HepG2 (cell line): ENCODE results near the gene ARHGAP23. TPM values are rescaled to one million over a fixed set of nuclear protein-coding genes. Genes with fewer than 3 reads are reported as not detected.

ENCODE experiments used
- ATAC-seq: fragments of 200-7000 bp; cut with Tn5 transposase; 3 replicates; pipeline ENCODE4 v1.9.1; 2020; ENCODE audit warnings: mild to moderate bottlenecking, moderate library complexity
- BruUV-seq: library from RNA; stranded (reverse); fragments of 400-500 nt; replicated peaks from 2 replicates; lab custom pipeline; 2021; lab: Mats Ljungman, UMichigan
- CTCF ChIA-PET: fragments of 300-600 bp; formaldehyde crosslinking; extraction: SDS; loops from one replicate; lab custom pipeline; 2021; ENCODE audit warnings: low total read pairs, inconsistent platforms, low intra/inter-chr PET ratio; lab: Yijun Ruan, JAX
- POLR2A ChIA-PET: fragments of 350-600 bp; sonication (Branson Sonifier 250); formaldehyde crosslinking; loops from one replicate; lab custom pipeline; 2020; ENCODE audit warnings: antibody characterized with exemption, inconsistent platforms; lab: Yijun Ruan, JAX
- DNase-seq: peaks from one replicate; pipeline ENCODE4 v3.0.0-alpha.2; 2015; ENCODE audit warnings: low spot score
- FAIRE-seq: peaks from 3 replicates; lab custom pipeline; 2011; peaks lifted over from hg19 to GRCh38; lab: Jason Lieb, UNC
- H2AFZ ChIP-seq: one replicate; pipeline ENCODE4 v1.6.1; 2011; ENCODE audit warnings: low read length, inconsistent platforms
- H3K27ac ChIP-seq: fragments of 300-600 bp; 3 replicates; pipeline ENCODE4 v1.8.0; 2011; ENCODE audit warnings: mixed run types, mild to moderate bottlenecking, mixed read lengths, low read length, inconsistent platforms; ENCODE audit not compliant: insufficient read depth; ENCODE audit errors: extremely low read length
- H3K27me3 ChIP-seq, 2 experiments: fragments of 200-600 bp in 1 of 2; 2 replicates in 1 of 2; 3 replicates in 1 of 2; pipeline versions ENCODE4 v1.6.0 to v1.8.0; 2011; ENCODE audit warnings: low read length in 2 of 2, mild to moderate bottlenecking in 2 of 2, moderate library complexity in 2 of 2, inconsistent platforms in 1 of 2; ENCODE audit not compliant: insufficient read depth in 2 of 2, control insufficient read depth in 1 of 2
- H3K36me3 ChIP-seq, 2 experiments: fragments of 200-600 bp in 1 of 2; replicated peaks in 1 of 2; 2 replicates in 1 of 2; 3 replicates in 1 of 2; pipeline versions ENCODE4 v1.5.1 to v1.8.0; 2011; ENCODE audit warnings: low read length in 2 of 2, inconsistent platforms in 1 of 2; ENCODE audit not compliant: insufficient read depth in 2 of 2, control insufficient read depth in 1 of 2
- H3K4me1 ChIP-seq: 2 replicates; pipeline ENCODE4 v1.5.1; 2012; ENCODE audit warnings: low read length, inconsistent platforms; ENCODE audit not compliant: insufficient read depth
- H3K4me2 ChIP-seq: 2 replicates; pipeline ENCODE4 v1.6.0; 2011; ENCODE audit warnings: low read depth, low read length, inconsistent platforms
- H3K4me3 ChIP-seq, 3 experiments: fragments of 200-600 bp in 1 of 3; sonication (generic), shearing (Covaris generic) in 1 of 3; replicated peaks in 1 of 3; 2 replicates each; pipeline ENCODE4 v1.5.1; 2011 to 2016; ENCODE audit warnings: low read length in 3 of 3, inconsistent platforms in 2 of 3, low read depth in 2 of 3, mild to moderate bottlenecking in 2 of 3, control low read depth in 1 of 3, mixed read lengths in 1 of 3; ENCODE audit not compliant: insufficient read depth in 1 of 3
- H3K79me2 ChIP-seq: one replicate; pipeline ENCODE4 v1.6.1; 2011; ENCODE audit warnings: low read length, inconsistent platforms; ENCODE audit not compliant: insufficient read depth
- H3K9ac ChIP-seq: 2 replicates; pipeline ENCODE4 v1.6.0; 2011; ENCODE audit warnings: mild to moderate bottlenecking, low read depth, low read length, inconsistent platforms; ENCODE audit not compliant: insufficient read depth
- H3K9me3 ChIP-seq: 2 replicates; pipeline ENCODE4 v1.5.1; 2012; ENCODE audit warnings: mild to moderate bottlenecking, low read length
- H4K20me1 ChIP-seq: 2 replicates; pipeline ENCODE4 v1.6.0; 2011; ENCODE audit warnings: inconsistent platforms, mild to moderate bottlenecking, low read length, moderate library complexity; ENCODE audit not compliant: insufficient read depth
- FOSL2 ChIP-seq: sonication (generic); formaldehyde crosslinking; IDR thresholded peaks from 2 replicates; pipeline ENCODE4 v1.4.0; 2020; ENCODE audit warnings: missing genetic modification reagents
- FOXA3 ChIP-seq: IDR thresholded peaks from 2 replicates; pipeline ENCODE4 v1.6.1; 2016; ENCODE audit warnings: missing genetic modification reagents, missing compliant biosample characterization
- POLR2AphosphoS2 ChIP-seq: IDR thresholded peaks from 2 replicates; pipeline ENCODE4 v1.6.1; 2011; ENCODE audit warnings: low read depth, low read length, improper control_type of control experiment
- SPEN ChIP-seq: sonication (generic); formaldehyde crosslinking; IDR thresholded peaks from 2 replicates; pipeline ENCODE4 v1.5.1; 2020; ENCODE audit warnings: low read depth, mild to moderate bottlenecking, missing genetic modification reagents
- U2AF2 ChIP-seq: fragments of 200-400 bp; formaldehyde crosslinking; IDR thresholded peaks from 2 replicates; pipeline ENCODE4 v1.6.1; 2017; ENCODE audit warnings: low read depth, mild to moderate bottlenecking, low read length
- ZNF572 ChIP-seq: sonication (generic); formaldehyde crosslinking; IDR thresholded peaks from 2 replicates; pipeline ENCODE4 v1.5.1; 2020; ENCODE audit warnings: mild to moderate bottlenecking, missing genetic modification reagents
- WGBS: methylation state at CpG from one replicate; pipeline ENCODE4 v1.1.6; 2017; ENCODE audit warnings: low lambda C conversion rate; 5-methylcytosine and 5-hydroxymethylcytosine counted together
- in situ Hi-C: cut with HindIII; loops from 2 replicates; pipeline ENCODE4 v1.10.0; 2017; ENCODE audit warnings: low pct_unique_long_range_greater_than_20kb; ENCODE audit not compliant: extremely low pct_ligation_motif_present
- intact Hi-C: fragments of 100-400 bp; cut with micrococcal nuclease; formaldehyde crosslinking; loops from one replicate; pipeline ENCODE4 v1.10.0; 2022; ENCODE audit not compliant: unreplicated experiment
- polyA plus RNA-seq, 8 experiments: library from polyadenylated mRNA; depleted of rRNA in 3 of 8; stranded (reverse) in 7 of 8; unstranded in 1 of 8; fragments of >200 nt; fragmentation: Illumina TruSeq in 4 of 8; extraction: Trizol in 4 of 8; gene quantifications; 2 replicates each; pipeline versions ENCODE4 v1.2.1 to v1.2.3, GENCODE V29; 2011 to 2016; ENCODE audit warnings: low read depth in 4 of 8, missing spikeins in 1 of 8, mixed read lengths in 1 of 8; ENCODE audit not compliant: insufficient read depth in 1 of 8
- total RNA-seq, 5 experiments: library from RNA; depleted of rRNA; stranded (reverse); fragments of >200 nt; fragmentation: Illumina TruSeq; extraction: Trizol; gene quantifications; 2 replicates each; pipeline ENCODE4 v1.2.3, GENCODE V29; 2016; ENCODE audit warnings: low read depth in 1 of 5
- TF ChIP-seq, protein P1 (sequence below): sonication (generic); formaldehyde crosslinking; IDR thresholded peaks from 2 replicates; pipeline ENCODE4 v1.5.0; 2020; ENCODE audit warnings: mild to moderate bottlenecking, missing genetic modification reagents

The ARHGAP23 gene
- total and polyA plus RNA-seq, 2 of the 13 experiments (the other 11 are each of a cell fraction or from before 2014, with no cell fraction given) = 0.03 TPM; not detected in 1

DNA sequence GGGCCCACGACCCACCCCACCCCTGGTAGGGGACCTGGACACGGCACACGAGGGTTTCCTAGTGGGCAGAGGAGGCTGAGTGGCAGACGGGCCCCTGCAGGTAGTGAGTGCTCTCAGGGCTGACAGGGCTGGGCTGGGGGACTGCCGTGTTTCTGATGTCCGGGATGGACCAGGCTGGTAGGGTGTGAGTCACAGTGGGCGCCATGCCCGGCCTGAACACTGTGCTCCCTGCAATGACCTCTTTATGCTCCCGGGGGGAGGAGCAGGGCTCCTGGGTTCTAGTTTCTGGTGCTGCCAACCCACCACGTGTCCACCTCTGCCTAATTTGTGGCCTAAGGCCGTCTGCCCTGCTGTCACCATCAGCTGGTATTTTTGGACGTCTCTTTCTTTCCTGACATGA lies 26.3 kb downstream of the ARHGAP23 start (continued):
- TF ChIP-seq, protein P1, sequence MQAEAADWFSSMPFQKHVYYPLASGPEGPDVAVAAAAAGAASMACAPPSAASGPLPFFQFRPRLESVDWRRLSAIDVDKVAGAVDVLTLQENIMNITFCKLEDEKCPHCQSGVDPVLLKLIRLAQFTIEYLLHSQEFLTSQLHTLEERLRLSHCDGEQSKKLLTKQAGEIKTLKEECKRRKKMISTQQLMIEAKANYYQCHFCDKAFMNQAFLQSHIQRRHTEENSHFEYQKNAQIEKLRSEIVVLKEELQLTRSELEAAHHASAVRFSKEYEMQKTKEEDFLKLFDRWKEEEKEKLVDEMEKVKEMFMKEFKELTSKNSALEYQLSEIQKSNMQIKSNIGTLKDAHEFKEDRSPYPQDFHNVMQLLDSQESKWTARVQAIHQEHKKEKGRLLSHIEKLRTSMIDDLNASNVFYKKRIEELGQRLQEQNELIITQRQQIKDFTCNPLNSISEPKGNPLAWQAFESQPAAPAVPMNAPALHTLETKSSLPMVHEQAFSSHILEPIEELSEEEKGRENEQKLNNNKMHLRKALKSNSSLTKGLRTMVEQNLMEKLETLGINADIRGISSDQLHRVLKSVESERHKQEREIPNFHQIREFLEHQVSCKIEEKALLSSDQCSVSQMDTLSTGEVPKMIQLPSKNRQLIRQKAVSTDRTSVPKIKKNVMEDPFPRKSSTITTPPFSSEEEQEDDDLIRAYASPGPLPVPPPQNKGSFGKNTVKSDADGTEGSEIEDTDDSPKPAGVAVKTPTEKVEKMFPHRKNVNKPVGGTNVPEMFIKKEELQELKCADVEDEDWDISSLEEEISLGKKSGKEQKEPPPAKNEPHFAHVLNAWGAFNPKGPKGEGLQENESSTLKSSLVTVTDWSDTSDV = no peak
- no peak for TF ChIP-seq POLR2AphosphoS2
- TF ChIP-seq U2AF2 = no peak
- no peak for TF ChIP-seq SPEN (CRISPR knock-in tag)
- TF ChIP-seq FOXA3 (CRISPR knock-in tag) = no peak
- TF ChIP-seq FOSL2 (CRISPR knock-in tag) = peak; percentile 44; the same call in 1 of the 2 replicates

DNA sequence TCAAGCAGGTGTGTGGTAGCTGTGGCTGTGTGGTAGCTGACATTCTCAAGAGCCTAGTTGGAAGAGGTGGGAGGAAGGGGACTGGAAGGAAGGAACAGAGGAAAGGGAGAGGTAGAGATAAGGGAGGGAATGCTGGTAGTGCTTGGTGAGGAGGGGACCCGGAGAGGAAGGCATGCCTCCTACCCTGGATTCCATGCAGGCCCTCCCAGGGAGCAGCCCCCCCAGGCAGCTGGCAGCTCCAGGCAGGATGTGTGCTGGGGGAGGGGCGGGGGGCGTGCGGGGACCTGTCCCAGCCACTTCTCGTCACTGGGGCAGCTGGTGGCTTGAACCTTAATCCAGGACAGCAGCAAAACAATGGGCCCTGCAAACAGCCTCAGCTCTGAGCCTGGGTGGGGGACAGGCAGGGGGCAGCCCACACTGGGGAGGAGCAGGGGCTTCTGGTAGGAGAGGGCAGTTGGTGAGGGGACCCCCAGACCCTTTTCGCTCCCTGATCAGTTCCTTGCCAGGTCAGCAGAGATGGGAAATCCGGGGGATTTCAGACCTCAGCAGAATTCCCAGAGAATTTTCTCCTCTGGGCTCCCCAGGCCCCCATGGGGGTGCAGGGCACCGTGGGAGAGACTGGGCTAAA lies 27.1 kb downstream of the ARHGAP23 start:
- H3K79me2 ChIP-seq = no peaks in the 10 kb centered on the region
- H3K9me3 ChIP-seq = no peaks in the 10 kb centered on the region
- peaks cover 8% of the 10 kb centered on the region; the same call in 1 of the 2 replicates for H4K20me1 ChIP-seq
- H3K4me1 ChIP-seq = peaks cover 16% of the 10 kb centered on the region
- H3K4me3 ChIP-seq = no peak overlapping the region
- H3K36me3 ChIP-seq = no peaks in the 10 kb centered on the region
- intact Hi-C loops = no loop called here
- peaks cover 27 to 93% of the 10 kb centered on the region in 2 experiments; a peak in 4 of 5 replicates for H3K27me3 ChIP-seq
- no peak overlapping the region for H3K27ac ChIP-seq
- no peak overlapping the region for H3K9ac ChIP-seq
- FAIRE-seq = no peak
- 0% methylated on average over 2 of the region's 8 CpGs for WGBS
- ATAC-seq = no peak
- no peak for DNase-seq
- CTCF ChIA-PET = no interaction called here
- no TSS peak for BruUV-seq
- H2AFZ ChIP-seq = no peak overlapping the region
- POLR2A ChIA-PET = no interaction called here
- TF ChIP-seq ZNF572 (CRISPR knock-in tag) = no peak
- in situ Hi-C loops = no loop called here
- no peak overlapping the region for H3K4me2 ChIP-seq
